NCI-H82 treated with DMSO at 0.1 percent for 48 hours (cell line): Measurements from ENCODE around the gene MEAF6.
"Not testable (repeated sequence)": the region's sequence is repeated elsewhere in the genome, so short reads cannot be mapped to it uniquely, and the experiment has no call there.

Experiments
- DNase-seq: peaks from one replicate; lab custom pipeline; 2025; ENCODE audit not compliant: unreplicated experiment; lab: John Stamatoyannopoulos, UW

Gene MEAF6

GRCh38 chr1:37514350-37515184 is at the start of gene MEAF6:
TSS of gene MEAF6 (minus strand) at chr1:37514766. CDS start at chr1:37514746, 20 bp downstream.
- DNase-seq: peak; percentile 38

- DNase-seq: no peak
Observed at GRCh38 chr1:37562984-37563383, 48.4 kb upstream of the MEAF6 start.

- DNase-seq: no peak
Observed at GRCh38 chr1:37561133-37562132, 46.9 kb upstream of the MEAF6 start.

- no peak for DNase-seq
Observed at GRCh38 chr1:37560401-37561132, 46.0 kb upstream of the MEAF6 start.

GRCh38 chr1:37559957-37560379 is 45.4 kb upstream of the MEAF6 start:
- not testable (repeated sequence) for DNase-seq

GRCh38 chr1:37559080-37559479 is 44.5 kb upstream of the MEAF6 start:
- no peak for DNase-seq

- DNase-seq: no peak
Observed at GRCh38 chr1:37558411-37558810, 43.8 kb upstream of the MEAF6 start.

GRCh38 chr1:37557402-37557801 is 42.8 kb upstream of the MEAF6 start:
- DNase-seq: no peak

- DNase-seq: peak; percentile 6
Observed at GRCh38 chr1:37556712-37557196, 42.2 kb upstream of the MEAF6 start, which contains the start of gene DNALI1. TSS of gene DNALI1 (plus strand) at chr1:37556940. CDS start at chr1:37556995, 55 bp downstream.

GRCh38 chr1:37553927-37554808 is 39.6 kb upstream of the MEAF6 start, which contains the start of gene SNIP1:
TSS of gene SNIP1 (minus strand) at chr1:37554293. CDS start at chr1:37554229, 64 bp downstream.
- DNase-seq: peak; percentile 89

GRCh38 chr1:37553598-37553926 is 39.0 kb upstream of the MEAF6 start:
- peak; percentile 13 for DNase-seq

GRCh38 chr1:37549341-37549740 is 34.8 kb upstream of the MEAF6 start:
- DNase-seq: no peak

GRCh38 chr1:37545019-37545418 is 30.5 kb upstream of the MEAF6 start:
- no peak for DNase-seq

GRCh38 chr1:37544530-37544929 is 30.0 kb upstream of the MEAF6 start:
- no peak for DNase-seq

GRCh38 chr1:37540036-37540785 is 25.6 kb upstream of the MEAF6 start:
- DNase-seq: no peak

- DNase-seq: not testable (repeated sequence)
Observed at GRCh38 chr1:37539154-37539553, 24.6 kb upstream of the MEAF6 start.

- DNase-seq: no peak
Observed at GRCh38 chr1:37537378-37537777, 22.8 kb upstream of the MEAF6 start.

GRCh38 chr1:37533317-37534093 is 18.9 kb upstream of the MEAF6 start:
- DNase-seq: no peak
